Nasal cavity respiratory epithelium epithelial cell of viscerocranial mucosa (primary cell): Measurements from ENCODE around the gene ZNF500. TPM values are rescaled to one million over a fixed set of nuclear protein-coding genes. Genes with fewer than 3 reads are reported as not detected.

Experiments used
- total RNA-seq: library from RNA; depleted of rRNA; stranded (reverse); fragments of >200 nt; gene quantifications from 2 replicates; pipeline ENCODE4 v1.2.3, GENCODE V29; 2014

Gene ZNF500
- 5.8 and 8.0 TPM in 2 replicates for total RNA-seq

DNA sequence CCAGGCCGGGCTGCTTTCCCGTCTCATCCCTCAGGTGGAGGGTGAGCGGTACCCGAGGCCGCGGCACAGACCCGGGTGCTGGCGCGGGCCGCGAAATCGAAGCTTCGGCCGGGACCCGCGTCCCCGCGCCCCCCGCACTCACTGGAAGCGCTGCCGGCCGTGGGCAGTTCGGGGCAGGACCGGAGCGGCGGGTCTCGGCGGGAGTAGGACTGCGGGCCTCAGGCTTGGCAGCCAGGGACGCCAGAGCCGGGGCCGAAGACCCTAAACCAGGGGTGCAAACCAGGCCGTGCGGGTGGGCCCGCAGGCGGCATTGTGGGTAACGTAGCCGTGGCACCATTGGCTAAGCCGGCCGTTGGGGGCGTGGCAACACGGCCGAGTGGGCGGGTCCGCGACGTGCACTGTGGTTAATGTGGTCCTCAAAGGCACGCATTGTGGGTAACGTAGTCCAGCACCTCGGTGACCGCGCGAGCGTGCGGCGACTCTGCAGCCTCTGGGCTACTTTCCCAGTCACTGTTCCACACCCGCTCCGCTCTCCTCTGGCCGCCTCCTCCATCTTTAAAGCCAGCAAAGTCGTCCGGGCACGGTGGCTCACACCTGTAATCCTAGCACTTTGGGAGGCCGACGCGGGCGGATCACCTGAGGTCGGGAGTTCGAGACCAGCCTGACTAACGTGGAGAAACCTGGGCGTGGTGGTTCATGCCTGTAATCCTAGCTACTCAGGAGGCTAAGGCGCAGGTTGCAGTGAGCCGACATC, at the start of gene ZNF500:
ZNF500 (minus strand) TSS at position 288 of the 754 bp plus-strand sequence. CDS start 1,184 bp downstream, outside the sequence.

GRCh38 chr16:4801962-4802658, 35.1 kb upstream of the ZNF500 start, which contains the start of gene ROGDI:
Gene ROGDI, minus strand, starts transcription at chr16:4802633. Its CDS starts 62 bp downstream, at chr16:4802571.

GRCh38 chr16:4795181-4795827, 28.3 kb upstream of the ZNF500 start, which contains the start of gene SMIM22:
Gene SMIM22, plus strand, starts transcription at chr16:4795369. Its CDS starts 366 bp downstream, at chr16:4795735.

GRCh38 chr16:4787627-4788482, 20.9 kb upstream of the ZNF500 start, which contains the start of gene SEPTIN12:
Gene SEPTIN12, minus strand, starts transcription at chr16:4788345. Its CDS starts 700 bp downstream, at chr16:4787645.

DNA sequence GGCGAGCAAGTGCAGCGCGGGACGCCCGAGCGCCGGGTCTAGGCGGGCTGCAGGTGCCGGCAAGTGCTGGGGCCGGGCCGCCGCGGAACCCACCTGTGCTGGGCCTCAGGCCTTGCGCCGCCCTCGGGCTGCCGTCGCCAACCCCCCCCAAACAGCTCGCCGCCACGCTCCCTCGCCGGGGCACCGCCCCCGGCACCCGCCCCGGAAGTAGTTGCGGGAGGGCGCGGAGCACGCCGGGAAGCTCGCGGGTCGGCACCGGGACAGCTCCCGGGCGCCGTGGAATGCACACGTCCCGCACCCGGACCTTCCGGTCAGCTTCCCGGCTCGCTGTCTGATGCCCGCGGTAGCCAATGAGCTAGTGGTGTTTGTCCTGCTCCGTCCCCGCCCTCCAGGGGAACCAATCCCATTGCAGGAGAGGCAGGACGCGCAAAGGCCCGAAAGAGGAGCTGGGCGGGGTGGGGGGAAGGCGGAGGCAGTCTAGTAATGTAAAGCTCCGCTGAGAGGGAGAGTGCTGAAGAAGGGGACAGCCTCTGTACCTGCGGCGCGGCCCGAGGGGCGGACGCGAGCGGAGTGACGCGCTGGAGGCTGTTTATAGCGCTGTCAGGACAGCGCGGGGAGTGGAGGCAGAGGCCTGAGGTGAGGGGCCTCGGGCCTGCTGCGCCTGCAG, 32.8 kb downstream of the ZNF500 start, which contains the start of the genes ANKS3 and DNAAF8:
ANKS3 (minus strand) TSS at position 209 of the 667 bp plus-strand sequence. CDS start 4,122 bp downstream, outside the sequence.
DNAAF8 (plus strand) TSS at position 475 of the 667 bp plus-strand sequence. CDS start 1,978 bp downstream, outside the sequence.

Other genes with a start within 250 kb of the ZNF500 start
- 12.0 and 33.5 TPM in 2 replicates for gene CDIP1, start 228.4 kb downstream of the ZNF500 start, total RNA-seq
- gene C16orf96, start 210.8 kb downstream of the ZNF500 start, total RNA-seq = under 0.01 and 0.14 TPM in 2 replicates
- 4.1 and 7.3 TPM in 2 replicates for gene UBALD1, start 152.3 kb downstream of the ZNF500 start, total RNA-seq
- 11.3 and 34.5 TPM in 2 replicates for gene MGRN1, start 142.3 kb downstream of the ZNF500 start, total RNA-seq
- gene NUDT16L1, start 73.6 kb downstream of the ZNF500 start, total RNA-seq = 22.2 and 23.6 TPM in 2 replicates
- gene ANKS3, start 32.9 kb downstream of the ZNF500 start, total RNA-seq = 11.6 and 20.2 TPM in 2 replicates
- under 0.01 and 0.28 TPM in 2 replicates for gene DNAAF8, start 32.6 kb downstream of the ZNF500 start, total RNA-seq
- not detected in 2 replicates for gene SEPTIN12, start 21.2 kb upstream of the ZNF500 start, total RNA-seq
- 2.1 and 5.8 TPM in 2 replicates for gene SMIM22, start 28.2 kb upstream of the ZNF500 start, total RNA-seq
- gene ROGDI, start 35.5 kb upstream of the ZNF500 start, total RNA-seq = 10.9 and 20.9 TPM in 2 replicates
- gene GLYR1, start 80.1 kb upstream of the ZNF500 start, total RNA-seq = 40.7 and 68.3 TPM in 2 replicates
- gene UBN1, start 80.3 kb upstream of the ZNF500 start, total RNA-seq = 33.2 and 44.3 TPM in 2 replicates
- 199 and 267 TPM in 2 replicates for gene PPL, start 170.0 kb upstream of the ZNF500 start, total RNA-seq
- gene SEC14L5, start 191.2 kb upstream of the ZNF500 start, total RNA-seq = 0.14 and 0.34 TPM in 2 replicates